Activated naive CD8-positive, alpha-beta T cell treated with anti-CD3 and anti-CD28 coated beads, Interleukin-2, amount 50 U/mL, for 24 hours (primary cell): ENCODE data around the gene RNASE1.
"Not testable (repeated sequence)": the region's sequence is repeated elsewhere in the genome, so short reads cannot be mapped to it uniquely, and the experiment has no call there.

Experiments used
- ATAC-seq: fragments of 150-1000 bp; cut with Tn5 transposase; one replicate; pipeline ENCODE4 v1.10.0; 2021
- DNase-seq: peaks from one replicate; pipeline ENCODE4 v3.0.0; 2021
- H3K27ac Mint-ChIP-seq: one replicate; pipeline ENCODE4 v1.8.0; 2021; ENCODE audit warnings: mild to moderate bottlenecking, mixed read lengths
- H3K27me3 Mint-ChIP-seq: one replicate; pipeline ENCODE4 v1.8.0; 2021; ENCODE audit warnings: mixed read lengths
- H3K36me3 Mint-ChIP-seq: one replicate; pipeline ENCODE4 v1.8.0; 2021; ENCODE audit warnings: low read depth, mixed read lengths
- H3K4me1 Mint-ChIP-seq: one replicate; pipeline ENCODE4 v1.8.0; 2021; ENCODE audit warnings: mixed read lengths
- H3K4me3 Mint-ChIP-seq: one replicate; pipeline ENCODE4 v1.8.0; 2021; ENCODE audit warnings: mild to moderate bottlenecking, moderate library complexity, mixed read lengths
- H3K9me3 Mint-ChIP-seq: one replicate; pipeline ENCODE4 v1.8.0; 2021; ENCODE audit warnings: mixed read lengths

RNASE1 gene

DNA sequence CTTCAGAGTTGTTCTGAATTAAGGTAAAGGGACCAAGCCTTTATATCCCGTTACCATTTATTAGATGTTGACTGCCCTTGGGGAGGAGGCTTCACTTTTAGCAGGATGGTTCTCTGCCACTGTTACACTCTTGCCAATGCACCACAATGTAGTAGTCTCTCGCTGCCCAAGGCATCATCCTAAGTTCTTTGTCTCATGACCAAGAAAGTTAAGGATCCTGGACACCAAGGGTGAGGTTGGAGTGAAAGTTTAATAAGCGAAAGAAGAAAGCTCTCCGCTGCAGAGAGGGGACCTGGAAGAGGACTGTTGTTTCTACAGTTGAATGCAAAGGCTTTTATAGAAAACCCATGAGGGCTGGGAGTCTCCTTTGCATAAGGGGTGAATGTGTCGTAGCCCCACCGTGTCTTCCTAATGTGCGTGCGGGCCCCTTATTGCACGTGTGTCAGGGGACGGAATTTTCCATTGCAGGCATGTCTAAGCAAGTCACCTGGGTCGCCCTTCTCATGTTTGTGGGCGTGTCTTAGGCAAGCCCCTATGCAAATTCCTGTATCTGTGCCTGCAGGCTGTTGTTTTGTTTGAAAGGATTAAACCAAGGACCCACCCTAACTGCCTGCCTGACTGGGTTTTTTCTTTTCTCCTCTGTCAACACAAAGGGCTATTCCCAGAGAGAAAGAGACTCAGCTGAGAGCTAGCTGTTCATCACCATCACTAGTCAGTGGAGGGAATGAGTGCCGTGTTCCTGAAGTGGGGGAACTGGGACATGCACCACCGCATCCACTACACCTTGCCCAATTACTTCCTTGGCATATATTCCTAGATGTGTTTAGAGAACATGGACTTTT is 17.6 kb upstream of the RNASE1 start:
- ATAC-seq (no peak), DNase-seq (no peak)
- Mint-ChIP-seq H3K27me3 (no peaks in the 10 kb centered on the region), H3K4me3 (no peak overlapping the region), H3K36me3 (no peaks in the 10 kb centered on the region), H3K9me3 (no peaks in the 10 kb centered on the region), H3K4me1 (peaks cover 5% of the 10 kb centered on the region), H3K27ac (no peak overlapping the region)

DNA sequence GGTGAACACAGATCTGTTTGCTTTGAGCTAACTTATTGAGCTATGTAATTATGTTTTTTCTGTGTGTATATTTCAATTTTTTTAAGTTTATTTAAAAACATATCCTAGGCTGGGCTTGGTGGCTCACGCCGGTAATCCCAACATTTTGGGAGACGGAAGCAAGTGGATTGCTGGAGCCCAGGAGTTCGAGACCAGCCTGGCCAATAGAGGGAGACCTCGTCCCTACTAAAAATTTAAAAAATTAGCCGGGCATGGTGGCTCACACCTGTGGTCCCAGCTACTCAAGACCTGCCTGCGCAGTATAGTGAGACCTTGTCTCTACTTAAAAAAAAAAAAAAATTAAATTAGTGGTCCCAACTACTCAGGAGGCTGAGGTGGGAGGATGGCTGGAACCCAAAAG is 16.2 kb upstream of the RNASE1 start:
- H3K36me3 Mint-ChIP-seq = no peaks in the 10 kb centered on the region
- no peak for ATAC-seq
- H3K27ac Mint-ChIP-seq = no peak overlapping the region
- H3K9me3 Mint-ChIP-seq = no peaks in the 10 kb centered on the region
- no peak overlapping the region for H3K4me3 Mint-ChIP-seq
- no peaks in the 10 kb centered on the region for H3K27me3 Mint-ChIP-seq
- H3K4me1 Mint-ChIP-seq = peaks cover 5% of the 10 kb centered on the region
- no peak for DNase-seq

DNA sequence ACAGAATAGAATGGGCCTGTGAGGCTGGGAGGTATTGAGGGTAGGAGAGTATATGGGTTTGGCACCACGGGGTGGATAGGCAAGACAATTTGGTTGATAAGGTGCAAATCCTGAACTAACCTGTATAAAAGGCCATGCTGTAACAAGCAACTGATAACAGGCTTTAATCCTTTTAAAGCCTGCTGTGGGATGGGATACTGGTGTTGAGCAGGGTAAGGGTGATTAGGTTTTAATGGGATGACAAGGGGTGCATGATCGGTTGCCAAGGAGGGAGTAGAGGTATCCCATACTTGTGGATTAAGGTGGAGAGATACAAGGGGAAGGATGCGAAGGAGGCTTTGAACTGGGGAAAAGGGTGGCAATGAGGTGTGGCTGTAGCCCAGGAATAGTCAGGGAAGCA is 13.3 kb upstream of the RNASE1 start:
- H3K36me3 Mint-ChIP-seq, H3K27me3 Mint-ChIP-seq, ATAC-seq, H3K4me1 Mint-ChIP-seq, H3K4me3 Mint-ChIP-seq, H3K27ac Mint-ChIP-seq, H3K9me3 Mint-ChIP-seq, DNase-seq: not testable (repeated sequence)

DNA sequence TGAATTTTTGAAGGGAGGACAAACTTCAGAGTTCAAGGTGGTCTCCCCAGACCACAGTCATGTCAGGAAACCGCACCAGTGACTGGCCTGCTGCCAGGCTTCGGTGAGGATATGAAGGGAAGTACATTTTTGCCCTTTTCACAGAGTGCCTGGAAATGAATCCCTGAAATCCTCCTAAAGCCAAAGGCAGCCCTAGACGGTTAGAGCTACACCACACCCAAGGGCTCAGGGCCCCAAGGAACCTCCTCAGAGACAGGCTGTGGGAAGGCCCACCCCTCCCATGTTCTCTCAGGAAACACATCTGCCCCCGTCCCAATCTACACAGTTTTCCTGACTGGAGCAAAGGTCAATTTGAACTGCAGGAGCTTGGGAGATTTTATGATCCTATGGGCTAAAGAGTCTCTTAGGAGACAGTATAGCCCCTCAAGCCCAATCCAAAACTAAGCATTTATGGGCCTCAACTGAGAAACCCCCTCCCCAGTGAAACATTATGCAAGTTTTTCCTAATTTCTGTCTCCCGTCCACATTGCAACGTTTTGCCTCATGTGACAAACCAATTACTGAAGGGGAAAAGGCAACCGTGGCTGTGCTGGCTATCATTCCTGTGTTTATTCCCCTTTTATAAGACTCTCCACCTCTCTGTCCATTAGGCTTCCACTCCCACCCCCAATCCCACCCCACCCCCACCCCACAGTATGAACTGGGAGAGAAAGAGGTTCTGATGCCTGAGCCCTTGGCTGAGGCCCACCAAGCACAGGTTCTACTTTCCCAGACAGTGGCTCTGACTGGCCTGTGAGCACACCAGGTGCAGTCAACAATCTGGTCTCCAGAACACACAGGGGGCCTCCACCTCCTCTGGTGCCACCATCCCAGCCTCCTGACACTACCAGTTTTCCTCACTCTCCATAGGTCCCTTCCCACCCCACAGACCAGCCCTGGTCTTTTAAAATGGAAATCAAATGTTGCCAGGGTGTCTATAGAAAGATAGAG is 9.6 kb upstream of the RNASE1 start:
- Mint-ChIP-seq H3K36me3 (no peaks in the 10 kb centered on the region), H3K4me1 (peaks cover 5% of the 10 kb centered on the region), H3K27ac (no peak overlapping the region)

DNA sequence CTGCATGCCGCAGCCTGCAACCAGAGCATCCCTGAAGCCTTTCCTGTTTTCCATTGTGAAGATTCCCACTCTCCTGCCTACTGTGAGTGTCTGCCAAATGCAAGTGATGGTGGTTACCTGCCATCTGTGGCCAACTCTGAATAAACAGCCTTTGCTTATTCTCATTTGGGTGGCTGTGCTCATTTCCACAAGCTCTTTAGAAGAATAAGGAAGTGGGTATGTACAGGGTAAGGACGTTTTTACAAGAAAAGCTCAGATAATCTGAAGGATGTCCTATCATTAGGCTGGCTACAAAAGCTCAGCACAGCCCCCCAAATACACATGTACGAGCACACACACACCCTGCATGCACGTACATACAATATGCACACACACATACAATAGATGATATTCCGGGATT is 7.3 kb upstream of the RNASE1 start:
- no peaks in the 10 kb centered on the region for H3K36me3 Mint-ChIP-seq
- H3K4me3 Mint-ChIP-seq = no peak overlapping the region
- ATAC-seq = no peak
- H3K4me1 Mint-ChIP-seq = no peaks in the 10 kb centered on the region
- H3K27me3 Mint-ChIP-seq = no peaks in the 10 kb centered on the region
- no peak for DNase-seq
- no peak overlapping the region for H3K27ac Mint-ChIP-seq
- no peaks in the 10 kb centered on the region for H3K9me3 Mint-ChIP-seq

More for the DNA sequence above, 9.6 kb upstream of the RNASE1 start:
- DNase-seq = no peak
- no peak overlapping the region for H3K4me3 Mint-ChIP-seq
- no peak for ATAC-seq
- no peaks in the 10 kb centered on the region for H3K27me3 Mint-ChIP-seq
- no peaks in the 10 kb centered on the region for H3K9me3 Mint-ChIP-seq

DNA sequence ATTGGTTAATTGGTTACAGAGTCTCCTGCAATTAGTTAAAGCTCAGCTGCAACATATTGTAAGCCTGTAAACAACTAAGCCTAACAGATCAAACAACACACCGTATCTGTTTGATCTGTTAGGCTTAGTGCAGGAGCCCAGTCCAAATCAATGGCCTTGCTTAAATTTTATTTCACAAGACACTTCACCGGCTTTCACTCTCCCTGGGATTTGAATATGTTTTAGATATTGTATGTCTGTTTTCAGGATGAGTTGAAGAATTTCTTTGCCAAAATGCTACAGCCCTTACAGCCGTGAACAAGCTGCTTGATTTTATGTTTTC is 5.5 kb upstream of the RNASE1 start:
- Mint-ChIP-seq H3K4me3 (no peak overlapping the region), H3K9me3 (no peaks in the 10 kb centered on the region)
- no peak for ATAC-seq

DNA sequence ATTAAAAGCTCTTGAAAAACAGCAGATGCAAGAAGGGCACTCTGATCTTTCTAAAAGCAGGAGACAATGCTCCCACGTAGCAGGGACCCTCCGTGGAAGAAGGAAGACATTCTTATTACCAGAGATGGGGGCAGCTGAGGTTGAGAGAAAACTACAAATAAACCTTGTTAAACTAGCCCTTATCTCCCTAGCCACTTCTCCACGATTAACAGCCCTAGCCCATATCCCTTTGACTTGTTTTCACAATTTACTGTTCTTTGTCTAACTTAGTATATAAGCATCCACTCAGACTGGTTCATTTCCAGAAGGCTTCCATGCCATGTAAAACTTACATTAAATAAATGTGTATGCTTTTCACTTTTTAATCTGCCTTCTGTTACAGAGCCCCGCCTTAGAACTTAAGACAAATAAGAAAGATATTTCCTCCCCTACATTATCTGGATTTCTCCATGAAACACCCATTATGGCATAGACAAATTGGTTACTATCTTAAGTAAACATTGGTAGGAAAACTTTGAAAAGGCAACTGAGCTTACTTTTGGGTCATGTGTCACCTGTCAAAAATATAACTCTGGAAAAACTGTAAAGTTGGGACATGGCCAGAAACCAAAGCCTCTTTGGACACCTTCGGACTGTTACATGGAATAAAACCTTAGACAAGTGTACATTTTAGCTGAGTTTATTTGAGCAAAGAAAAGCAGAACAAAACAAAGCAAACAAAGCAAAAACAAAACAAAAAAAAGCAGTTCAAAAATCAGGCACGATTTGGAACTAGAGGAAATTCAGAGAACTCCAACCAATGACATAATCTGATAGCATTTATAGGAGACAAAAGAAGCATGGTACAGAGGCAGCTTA is 4.9 kb upstream of the RNASE1 start:
- Mint-ChIP-seq H3K27me3 (no peaks in the 10 kb centered on the region), H3K36me3 (no peaks in the 10 kb centered on the region), H3K4me3 (no peak overlapping the region), H3K27ac (no peak overlapping the region), H3K9me3 (no peaks in the 10 kb centered on the region), H3K4me1 (no peaks in the 10 kb centered on the region)
- DNase-seq (no peak), ATAC-seq (no peak)

More for the DNA sequence above, 5.5 kb upstream of the RNASE1 start:
- Mint-ChIP-seq H3K4me1 (no peaks in the 10 kb centered on the region), H3K27ac (no peak overlapping the region), H3K36me3 (no peaks in the 10 kb centered on the region), H3K27me3 (no peaks in the 10 kb centered on the region)
- no peak for DNase-seq

DNA sequence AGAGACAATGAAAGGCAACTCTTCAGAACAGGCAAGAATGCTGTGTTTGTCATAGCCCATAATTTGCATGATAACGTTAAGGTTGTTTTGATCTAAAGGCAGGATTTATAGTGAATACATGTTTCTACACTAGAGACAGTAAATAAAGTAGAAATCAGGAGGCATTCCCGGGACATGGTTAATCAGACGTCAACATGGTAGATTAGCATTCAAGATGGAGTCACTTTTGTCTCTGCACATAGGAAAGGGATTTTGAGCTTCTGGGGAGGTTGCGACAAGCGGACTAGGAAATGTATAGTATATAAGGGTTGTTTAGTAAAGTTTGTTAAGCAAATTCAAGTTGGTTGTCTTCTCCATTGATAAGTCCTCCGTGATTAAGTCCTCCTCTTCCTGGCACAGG is 2.8 kb upstream of the RNASE1 start:
- Mint-ChIP-seq H3K4me3 (no peak overlapping the region), H3K36me3 (no peaks in the 10 kb centered on the region), H3K27me3 (peaks cover 3% of the 10 kb centered on the region), H3K27ac (no peak overlapping the region), H3K9me3 (no peaks in the 10 kb centered on the region), H3K4me1 (no peaks in the 10 kb centered on the region)
- ATAC-seq (no peak), DNase-seq (no peak)

DNA sequence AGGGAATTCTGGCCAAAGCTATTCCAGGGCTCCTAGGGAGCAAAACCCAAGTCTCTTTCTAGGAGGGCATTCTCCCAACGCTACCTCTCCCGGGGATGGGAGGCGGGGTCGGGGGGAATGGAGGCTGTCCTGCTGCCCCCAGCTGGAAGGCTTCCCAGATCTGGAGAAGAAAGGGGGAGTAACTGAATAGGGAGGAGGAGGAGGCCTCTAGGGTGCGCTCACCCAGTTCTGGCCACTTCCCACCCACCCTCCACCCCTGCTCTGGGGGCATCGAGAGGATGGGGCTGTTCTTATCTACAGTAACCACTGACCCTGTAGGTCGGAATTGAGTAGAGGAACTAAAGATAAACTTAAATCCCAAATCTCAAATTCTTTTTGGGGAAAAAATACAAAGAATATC is 579 bp upstream of the RNASE1 start:
- no peaks in the 10 kb centered on the region for H3K36me3 Mint-ChIP-seq
- H3K27ac Mint-ChIP-seq = no peak overlapping the region

DNA sequence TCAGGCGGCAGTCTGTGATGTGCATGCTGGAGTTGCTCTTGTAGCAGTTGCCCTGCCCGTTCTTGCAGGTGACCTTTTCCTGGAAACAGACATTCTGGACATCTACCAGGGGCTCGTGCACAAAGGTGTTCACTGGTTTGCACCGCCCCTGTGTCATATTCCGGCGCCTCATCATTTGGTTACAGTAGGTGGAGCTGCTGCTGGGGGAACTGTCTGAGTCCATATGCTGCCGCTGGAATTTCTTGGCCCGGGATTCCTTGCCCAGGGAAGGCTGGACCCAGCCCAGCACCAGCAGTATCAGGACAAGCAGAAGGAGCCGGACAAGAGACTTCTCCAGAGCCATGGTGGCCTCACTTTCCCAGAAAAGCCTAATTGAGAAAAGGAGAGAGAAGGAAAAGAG is 918 bp downstream of the RNASE1 start:
- Mint-ChIP-seq H3K9me3 (no peaks in the 10 kb centered on the region), H3K4me1 (peaks cover 7% of the 10 kb centered on the region), H3K27me3 (peaks cover 3% of the 10 kb centered on the region), H3K4me3 (no peak overlapping the region), H3K27ac (no peak overlapping the region), H3K36me3 (no peaks in the 10 kb centered on the region)
- ATAC-seq (no peak), DNase-seq (no peak)

More for the DNA sequence above, 579 bp upstream of the RNASE1 start:
- Mint-ChIP-seq H3K27me3 (peaks cover 3% of the 10 kb centered on the region), H3K4me1 (peaks cover 6% of the 10 kb centered on the region), H3K9me3 (no peaks in the 10 kb centered on the region), H3K4me3 (no peak overlapping the region)
- ATAC-seq (no peak), DNase-seq (no peak)

DNA sequence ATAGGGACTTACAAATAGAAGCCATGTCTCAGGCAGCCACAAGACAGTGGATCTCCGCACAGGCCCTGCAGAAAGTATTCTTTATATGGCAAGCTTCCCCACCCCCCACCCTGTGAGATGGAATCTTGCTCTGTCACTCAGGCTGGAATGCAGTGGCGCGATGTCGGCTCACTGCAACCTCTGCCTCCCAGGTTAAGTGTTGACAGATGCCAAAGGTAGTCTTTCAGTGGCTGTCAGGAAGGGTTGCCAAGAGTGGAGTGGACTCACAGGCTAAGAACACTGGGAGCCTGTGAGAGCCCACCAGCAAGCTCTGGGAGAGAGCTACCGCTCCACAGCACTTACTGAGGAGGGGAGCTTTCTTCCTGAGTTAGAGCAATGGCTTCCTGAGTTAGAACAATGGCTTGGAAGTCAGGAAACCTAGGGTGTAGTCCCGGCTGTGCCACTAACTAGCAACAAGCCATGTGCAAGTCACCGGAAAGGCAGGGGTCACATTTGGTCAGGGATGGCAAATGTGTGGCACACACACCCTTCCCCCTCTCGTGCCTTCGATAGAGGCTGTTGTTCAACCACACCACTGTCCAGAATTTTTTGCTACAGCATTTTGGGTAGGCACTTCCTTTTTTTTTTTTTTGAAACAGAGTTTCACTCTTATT is 2.6 kb downstream of the RNASE1 start:
- Mint-ChIP-seq H3K9me3 (no peaks in the 10 kb centered on the region), H3K36me3 (no peaks in the 10 kb centered on the region), H3K4me1 (peaks cover 7% of the 10 kb centered on the region), H3K4me3 (no peak overlapping the region), H3K27ac (no peak overlapping the region), H3K27me3 (peaks cover 3% of the 10 kb centered on the region)
- DNase-seq (no peak), ATAC-seq (no peak)

DNA sequence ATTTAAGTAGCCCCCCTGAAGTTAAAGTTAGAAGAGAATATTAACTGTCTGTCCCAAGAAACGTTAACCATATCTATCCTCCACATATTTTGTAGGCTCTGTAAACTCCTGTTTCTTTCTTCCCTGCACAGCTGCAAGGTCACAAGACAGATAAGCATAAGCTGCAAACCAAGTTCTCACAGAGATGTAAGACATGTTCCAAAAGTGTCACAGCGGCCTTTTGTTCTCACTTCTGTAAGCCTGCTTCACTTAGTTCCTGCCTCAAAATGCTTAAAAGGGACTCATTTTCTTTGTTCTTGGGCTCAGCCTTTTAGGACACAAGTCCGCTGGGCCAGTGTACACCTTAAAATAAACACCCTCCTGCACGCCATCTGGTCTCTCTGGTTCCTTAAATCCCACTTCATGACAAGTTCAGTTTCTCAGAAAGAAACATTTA is 3.2 kb downstream of the RNASE1 start:
- Mint-ChIP-seq H3K4me3 (no peak overlapping the region), H3K27me3 (peaks cover 3% of the 10 kb centered on the region), H3K27ac (no peak overlapping the region), H3K36me3 (no peaks in the 10 kb centered on the region), H3K4me1 (peaks cover 7% of the 10 kb centered on the region), H3K9me3 (no peaks in the 10 kb centered on the region)
- no peak for DNase-seq
- no peak for ATAC-seq

DNA sequence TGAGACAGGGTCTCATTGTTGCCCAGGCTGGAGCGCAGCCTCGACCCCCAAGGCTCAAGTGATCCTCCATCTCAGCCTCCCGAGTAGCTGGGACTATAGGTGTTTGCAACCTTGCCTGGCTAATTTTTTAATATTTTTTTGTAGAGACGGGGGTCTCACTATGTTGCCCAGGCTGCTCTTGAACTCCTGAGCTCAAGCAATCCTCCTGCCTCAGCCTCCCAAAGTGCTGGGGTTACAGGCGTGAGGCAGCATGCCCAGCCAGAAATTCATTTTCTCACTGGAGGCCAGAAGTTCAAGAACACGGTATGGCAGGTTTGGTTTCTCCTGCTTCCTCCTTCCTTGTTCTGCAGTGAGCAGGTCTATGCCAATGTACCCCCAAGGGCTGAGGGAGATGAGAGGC is 3.7 kb downstream of the RNASE1 start:
- H3K27ac Mint-ChIP-seq = no peak overlapping the region
- ATAC-seq = no peak
- H3K4me3 Mint-ChIP-seq = no peak overlapping the region
- H3K4me1 Mint-ChIP-seq = peaks cover 7% of the 10 kb centered on the region
- no peak for DNase-seq
- no peaks in the 10 kb centered on the region for H3K9me3 Mint-ChIP-seq
- no peaks in the 10 kb centered on the region for H3K36me3 Mint-ChIP-seq
- peaks cover 3% of the 10 kb centered on the region for H3K27me3 Mint-ChIP-seq

DNA sequence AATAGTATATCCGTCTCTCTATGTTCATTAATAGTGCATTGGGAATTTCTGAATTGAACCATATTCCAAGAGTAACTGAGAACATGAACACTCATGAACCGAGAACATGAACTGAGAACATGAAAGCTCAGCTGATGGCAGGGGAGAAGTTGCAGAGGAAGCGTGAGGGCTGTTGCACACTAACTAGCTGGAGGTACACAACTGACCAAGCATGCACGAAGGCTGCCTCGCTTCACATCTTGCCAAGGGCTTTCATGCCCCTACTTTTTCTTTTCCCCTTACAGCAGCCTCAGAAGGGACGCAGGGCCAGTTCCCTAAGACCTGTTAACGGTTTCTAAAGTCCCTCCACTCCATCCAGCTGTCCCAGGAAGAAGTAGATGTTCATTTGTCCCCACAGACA is 4.3 kb downstream of the RNASE1 start:
- no peak for DNase-seq
- Mint-ChIP-seq H3K27ac (no peak overlapping the region), H3K9me3 (no peaks in the 10 kb centered on the region), H3K4me3 (no peak overlapping the region), H3K27me3 (peaks cover 3% of the 10 kb centered on the region), H3K4me1 (peaks cover 7% of the 10 kb centered on the region), H3K36me3 (no peaks in the 10 kb centered on the region)
- ATAC-seq = no peak
